IMR-90 (cell line): ENCODE measurements around the gene MYD88. TPM values are rescaled to one million over a fixed set of nuclear protein-coding genes. Genes with fewer than 3 reads are reported as not detected.
A peak's percentile ranks its signal among the peaks of the same experiment; 100 is the strongest.

ENCODE experiments used
- ATAC-seq: fragments of 200-7000 bp; cut with Tn5 transposase; 2 replicates; pipeline ENCODE4 v1.9.1; 2020; ENCODE audit warnings: low read depth, mild to moderate bottlenecking, moderate library complexity
- BruUV-seq: library from RNA; stranded (reverse); fragments of 400-500 nt; replicated peaks from 2 replicates; lab custom pipeline; 2021; lab: Mats Ljungman, UMichigan
- CTCF ChIA-PET: fragments of 300-600 bp; formaldehyde crosslinking; extraction: SDS; loops from one replicate; lab custom pipeline; 2021; ENCODE audit warnings: antibody characterized with exemption; lab: Yijun Ruan, JAX
- POLR2A ChIA-PET: fragments of 300-600 bp; sonication (Branson Sonifier 250); formaldehyde crosslinking; loops from one replicate; lab custom pipeline; 2022; ENCODE audit warnings: antibody characterized with exemption; ENCODE audit not compliant: unreplicated experiment; lab: Charles Lee
- DNase-seq: peaks from one replicate; pipeline ENCODE4 v3.0.0; 2013
- H2AFZ ChIP-seq: replicated peaks from 2 replicates; pipeline ENCODE3; 2013; ENCODE audit warnings: low read length, mild to moderate bottlenecking; ENCODE audit not compliant: poor library complexity
- H2AK5ac ChIP-seq: 2 replicates; pipeline ENCODE4 v1.6.1; 2013; ENCODE audit warnings: low read depth, low read length, inconsistent platforms
- H2AK9ac ChIP-seq: replicated peaks from 2 replicates; pipeline ENCODE3; 2013; ENCODE audit warnings: mild to moderate bottlenecking, low read depth, low read length, moderate library complexity; ENCODE audit not compliant: poor library complexity
- H2BK120ac ChIP-seq: 2 replicates; pipeline ENCODE4 v1.6.1; 2013; ENCODE audit warnings: low read depth, low read length, inconsistent platforms
- H2BK15ac ChIP-seq: 3 replicates; pipeline ENCODE4 v1.6.1; 2013; ENCODE audit warnings: low read depth, low read length, inconsistent platforms
- H2BK20ac ChIP-seq: 2 replicates; pipeline ENCODE4 v1.6.1; 2013; ENCODE audit warnings: low read depth, mild to moderate bottlenecking, inconsistent platforms, low read length, moderate library complexity
- H2BK5ac ChIP-seq: 2 replicates; pipeline ENCODE4 v1.6.1; 2013; ENCODE audit warnings: mild to moderate bottlenecking, low read depth, low read length, inconsistent platforms; ENCODE audit not compliant: poor library complexity, severe bottlenecking
- H3K14ac ChIP-seq: replicated peaks from 2 replicates; pipeline ENCODE4 v1.6.1; 2013; ENCODE audit warnings: low read depth, low read length, inconsistent platforms
- H3K18ac ChIP-seq: 2 replicates; pipeline ENCODE4 v1.6.1; 2013; ENCODE audit warnings: low read depth, low read length, control low read depth
- H3K23ac ChIP-seq: 2 replicates; pipeline ENCODE4 v1.6.1; 2013; ENCODE audit warnings: low read depth, low read length, inconsistent platforms
- H3K27ac ChIP-seq: 2 replicates; pipeline ENCODE4 v1.5.1; 2013; ENCODE audit warnings: mild to moderate bottlenecking, control low read depth, low read length; ENCODE audit not compliant: insufficient read depth
- H3K27me3 ChIP-seq: 2 replicates; pipeline ENCODE4 v1.6.1; 2013; ENCODE audit warnings: low read length; ENCODE audit not compliant: control insufficient read depth, insufficient read depth
- H3K36me3 ChIP-seq: 2 replicates; pipeline ENCODE4 v1.6.1; 2013; ENCODE audit warnings: low read length, mixed read lengths; ENCODE audit not compliant: control insufficient read depth, insufficient read depth
- H3K4ac ChIP-seq: 2 replicates; pipeline ENCODE4 v1.6.1; 2013; ENCODE audit warnings: low read depth, low read length, inconsistent platforms
- H3K4me1 ChIP-seq: 2 replicates; pipeline ENCODE4 v1.6.1; 2013; ENCODE audit warnings: low read length, mixed read lengths; ENCODE audit not compliant: control insufficient read depth, insufficient read depth
- H3K4me2 ChIP-seq: 2 replicates; pipeline ENCODE4 v1.6.1; 2013; ENCODE audit warnings: low read depth, mild to moderate bottlenecking, control low read depth, low read length, moderate library complexity
- H3K4me3 ChIP-seq: 2 replicates; pipeline ENCODE4 v1.5.1; 2013; ENCODE audit warnings: low read depth, mild to moderate bottlenecking, control low read depth, low read length, moderate library complexity; ENCODE audit not compliant: insufficient read depth
- H3K56ac ChIP-seq: 2 replicates; pipeline ENCODE4 v1.6.1; 2013; ENCODE audit warnings: low read length, inconsistent platforms; ENCODE audit not compliant: insufficient read depth; ENCODE audit errors: extremely low read depth
- H3K79me1 ChIP-seq, 2 experiments: 2 replicates each; pipeline ENCODE4 v1.6.1; 2013; ENCODE audit warnings: low read length in 2 of 2, inconsistent platforms in 1 of 2, low read depth in 1 of 2
- H3K9ac ChIP-seq: 2 replicates; pipeline ENCODE4 v1.6.1; 2013; ENCODE audit warnings: low read depth, low read length, control low read depth
- H3K9me1 ChIP-seq: 2 replicates; pipeline ENCODE4 v1.6.1; 2013; ENCODE audit warnings: low read length, inconsistent platforms; ENCODE audit not compliant: insufficient read depth
- H3K9me3 ChIP-seq: 2 replicates; pipeline ENCODE4 v1.6.1; 2013; ENCODE audit warnings: low read length; ENCODE audit not compliant: control insufficient read depth, insufficient read depth
- H4K20me1 ChIP-seq: 2 replicates; pipeline ENCODE4 v1.6.1; 2013; ENCODE audit warnings: low read length, inconsistent platforms; ENCODE audit not compliant: insufficient read depth
- H4K5ac ChIP-seq: 2 replicates; pipeline ENCODE4 v1.6.1; 2013; ENCODE audit warnings: mild to moderate bottlenecking, low read depth, low read length, control low read depth
- H4K8ac ChIP-seq, 2 experiments: 2 replicates each; pipeline ENCODE4 v1.6.1; 2013; ENCODE audit warnings: low read depth in 2 of 2, low read length in 2 of 2, control low read depth in 1 of 2, inconsistent platforms in 1 of 2
- H4K91ac ChIP-seq: 2 replicates; pipeline ENCODE4 v1.6.1; 2013; ENCODE audit warnings: low read depth, low read length, inconsistent platforms; ENCODE audit not compliant: insufficient read depth
- CHD1 ChIP-seq: IDR thresholded peaks from 2 replicates; pipeline ENCODE4 v1.6.1; 2012; ENCODE audit warnings: low read depth, low read length, improper control_type of control experiment
- CTCF ChIP-seq: conservative IDR thresholded peaks from 2 replicates; pipeline ENCODE4 v1.5.1; 2012; ENCODE audit warnings: mild to moderate bottlenecking, low read depth, low read length, improper control_type of control experiment
- MAZ ChIP-seq: IDR thresholded peaks from 2 replicates; pipeline ENCODE4 v1.6.1; 2012; ENCODE audit warnings: low read depth, mild to moderate bottlenecking, low read length, improper control_type of control experiment, moderate library complexity, borderline replicate concordance
- MXI1 ChIP-seq: IDR thresholded peaks from 2 replicates; pipeline ENCODE4 v1.6.1; 2012; ENCODE audit warnings: low read depth, mild to moderate bottlenecking, low read length, moderate library complexity, borderline replicate concordance
- POLR2A ChIP-seq: IDR thresholded peaks from 2 replicates; pipeline ENCODE4 v1.6.1; 2012; ENCODE audit warnings: mild to moderate bottlenecking, low read depth, low read length
- RAD21 ChIP-seq: IDR thresholded peaks from 2 replicates; pipeline ENCODE4 v1.6.1; 2012; ENCODE audit warnings: low read length, improper control_type of control experiment
- SMC3 ChIP-seq: fragments of 150-350 bp; IDR thresholded peaks from 2 replicates; pipeline ENCODE4 v1.6.1; 2016; ENCODE audit warnings: low read depth, mild to moderate bottlenecking, antibody characterized with exemption, low read length, moderate library complexity
- WGBS, 2 experiments: methylation state at CpG; one replicate each; pipeline versions ENCODE4 v1.1.5 to v1.1.7; 2013; ENCODE audit warnings: missing lambda C conversion rate in 2 of 2; ENCODE audit not compliant: insufficient read length in 1 of 2; ENCODE audit errors: extremely low coverage in 2 of 2; 5-methylcytosine and 5-hydroxymethylcytosine counted together
- dilution Hi-C: fragments of 300-500 bp; cut with HindIII; formaldehyde crosslinking; loops from one replicate; pipeline ENCODE4 v1.14.3; 2018; ENCODE audit warnings: low sequenced_read_pairs; ENCODE audit not compliant: unreplicated experiment
- in situ Hi-C: fragments of 300-500 bp; cut with MboI; formaldehyde crosslinking; loops from 3 replicates; pipeline ENCODE4 v1.14.3; 2019; ENCODE audit warnings: low sequenced_read_pairs, inconsistent platforms, mixed read lengths
- intact Hi-C: fragments of 100-400 bp; cut with micrococcal nuclease; formaldehyde crosslinking; loops from 2 replicates; pipeline ENCODE4 v1.10.0; 2022
- polyA plus RNA-seq, 3 experiments: library from polyadenylated mRNA; depleted of rRNA; stranded (reverse); fragments of >200 nt; gene quantifications; 2 replicates each; pipeline ENCODE4 v1.2.3, GENCODE V29; 2012; ENCODE audit warnings: low replicate concordance in 1 of 3
- total RNA-seq: library from RNA; depleted of rRNA; stranded (reverse); fragments of >200 nt; gene quantifications from 2 replicates; pipeline ENCODE4 v1.2.3, GENCODE V29; 2012

MYD88 gene
- total and polyA plus RNA-seq, 2 of the 4 experiments (the other 2 are of a cell fraction), result 9.3 to 39.8 TPM

GRCh38 chr3:38136777-38137614, 1.5 kb upstream of the MYD88 start, which contains the start of gene ACAA1:
Gene ACAA1, minus strand, starts transcription at chr3:38137127. Its CDS starts 92 bp downstream, at chr3:38137035.
- peak within 1 kb of the TSS; percentile 63 for H2BK5ac ChIP-seq
- H3K23ac ChIP-seq, result peak within 1 kb of the TSS; percentile 88
- peaks cover 30 to 87% of the 10 kb centered on the region in 2 experiments for H3K79me1 ChIP-seq
- peak within 1 kb of the TSS; percentile 98 for H2AFZ ChIP-seq
- H3K14ac ChIP-seq, result peak within 1 kb of the TSS; percentile 93
- H3K36me3 ChIP-seq, result peaks cover 34% of the 10 kb centered on the region
- H3K9ac ChIP-seq, result peak within 1 kb of the TSS; percentile 91
- intact Hi-C loops (loop anchor here (1.0 to 2.0 kb wide), 4 partner anchors 110 to 342 kb away; partner anchors contain the start of gene XYLB), dilution Hi-C loops (no loop called here), in situ Hi-C loops (loop anchor here (10.0 kb wide), 1 partner anchor 348 kb away; no protein-coding TSS in a partner anchor)
- H2AK9ac ChIP-seq, result peak within 1 kb of the TSS; percentile 95
- peak within 1 kb of the TSS; percentile 94 for H3K4me2 ChIP-seq
- H3K9me1 ChIP-seq, result peaks cover 24% of the 10 kb centered on the region
- 0 out of 2 replicates have a peak, but pooled peaks cover 5% of the 10 kb centered on the region for H4K20me1 ChIP-seq
- H3K27me3 ChIP-seq, result no peaks in the 10 kb centered on the region
- peak within 1 kb of the TSS; percentile 78 for H3K27ac ChIP-seq
- peak within 1 kb of the TSS; percentile 64; the same call in 1 of the 2 replicates for H3K56ac ChIP-seq
- ChIA-PET CTCF (interaction anchor here (1.0 to 1.2 kb wide), 3 partner anchors 19 to 161 kb away, joined by 3 to 5 read pairs (median 3); no protein-coding TSS in a partner anchor), POLR2A (interaction anchor here (0.5 to 1.6 kb wide), 5 partner anchors 17 to 1199 kb away, joined by 3 to 10 read pairs (median 3); partner anchors contain the start of gene OXSR1)
- H4K8ac ChIP-seq, result peak within 1 kb of the TSS; percentile 97 to 99
- H3K4ac ChIP-seq, result peak within 1 kb of the TSS; percentile 96
- peak; percentile 98 for DNase-seq
- no TSS peak for BruUV-seq
- H2BK15ac ChIP-seq, result peak within 1 kb of the TSS; percentile 72; the same call in 1 of the 3 replicates
- 0% methylated on average over 23 of the region's 66 CpGs; no CpG with 5 or more reads in 1 of the 2 experiments for WGBS, 2 experiments
- peak within 1 kb of the TSS; percentile 3; the same call in 1 of the 2 replicates for H3K18ac ChIP-seq
- no peak within 1 kb of the TSS for H2BK20ac ChIP-seq
- H3K9me3 ChIP-seq, result no peaks in the 10 kb centered on the region
- peak within 1 kb of the TSS; percentile 80 for H2AK5ac ChIP-seq
- peaks cover 13% of the 10 kb centered on the region for H3K4me1 ChIP-seq
- peak; percentile 95 for ATAC-seq
- peak within 1 kb of the TSS; percentile 65 for H3K4me3 ChIP-seq
- peak; percentile 14; the same call in 1 of the 2 replicates for TF ChIP-seq RAD21
- no peak for TF ChIP-seq CTCF
- peak; percentile 44; the same call in 1 of the 2 replicates for TF ChIP-seq MAZ
- 0 out of 2 replicates have a peak, but pooled peaks have one; percentile 5 for TF ChIP-seq CHD1
- no peak for TF ChIP-seq SMC3
- peak; percentile 57; the same call in 1 of the 2 replicates for TF ChIP-seq MXI1
- peak; percentile 84 for TF ChIP-seq POLR2A
- H2BK120ac ChIP-seq, result peak within 1 kb of the TSS; percentile 87
- H4K91ac ChIP-seq, result peak within 1 kb of the TSS; percentile 90
- peak within 1 kb of the TSS; percentile 88 for H4K5ac ChIP-seq
